K562 (cell line): ENCODE measurements around the gene GVQW3. TPM values are rescaled to one million over a fixed set of nuclear protein-coding genes. Genes with fewer than 3 reads are reported as not detected.
A peak's percentile ranks its signal among the peaks of the same experiment; 100 is the strongest.

ENCODE experiments used
- CBX8 ChIP-seq: fragments of 200-600 bp; sonication (generic); IDR thresholded peaks from 2 replicates; pipeline ENCODE4 v1.6.1; 2012; ENCODE audit warnings: borderline replicate concordance, mixed run types, low read depth, mild to moderate bottlenecking, moderate library complexity, mixed read lengths, low read length, control low read depth, inconsistent platforms; ENCODE audit not compliant: poor library complexity, severe bottlenecking; ENCODE audit errors: extremely low read depth
- ELF1 ChIP-seq: fragments of 200-800 bp; sonication (Bioruptor generic); IDR thresholded peaks from 2 replicates; pipeline ENCODE4 v1.6.1; 2016; ENCODE audit warnings: missing genetic modification characterization, missing compliant biosample characterization
- KDM2B ChIP-seq: fragments of 250-450 bp; sonication (Bioruptor Pico); IDR thresholded peaks from 2 replicates; pipeline ENCODE4 v1.8.0; 2021; ENCODE audit warnings: mild to moderate bottlenecking, moderate library complexity
- KLF10 ChIP-seq: fragments of 250-450 bp; sonication (Bioruptor Pico); IDR thresholded peaks from 2 replicates; pipeline ENCODE4 v1.6.1; 2021; ENCODE audit warnings: matching md5 sums
- MAFF ChIP-seq: IDR thresholded peaks from 2 replicates; pipeline ENCODE4 v1.6.1; 2012; ENCODE audit warnings: low read length, improper control_type of control experiment
- RBM15 ChIP-seq: fragments of 200-400 bp; formaldehyde crosslinking; IDR thresholded peaks from 2 replicates; pipeline ENCODE4 v1.6.1; 2018; ENCODE audit warnings: mild to moderate bottlenecking, low read length, moderate library complexity; ENCODE audit not compliant: insufficient read depth
- RBM25 ChIP-seq: fragments of 200-400 bp; formaldehyde crosslinking; IDR thresholded peaks from 2 replicates; pipeline ENCODE4 v1.6.1; 2018; ENCODE audit warnings: low read length, low read depth, moderate library complexity; ENCODE audit not compliant: severe bottlenecking
- SAP30 ChIP-seq: fragments of 200-600 bp; sonication (generic); IDR thresholded peaks from 2 replicates; pipeline ENCODE4 v1.6.1; 2012; ENCODE audit warnings: borderline replicate concordance, low read depth, mild to moderate bottlenecking, moderate library complexity, low read length, control low read depth, inconsistent platforms; ENCODE audit not compliant: insufficient read depth, poor library complexity, severe bottlenecking
- SRSF9 ChIP-seq: fragments of 200-400 bp; formaldehyde crosslinking; IDR thresholded peaks from 2 replicates; pipeline ENCODE4 v1.6.1; 2017; ENCODE audit warnings: low read depth, low read length, borderline replicate concordance
- ZNF76 ChIP-seq: fragments of 250-450 bp; sonication (Bioruptor Pico); IDR thresholded peaks from 2 replicates; pipeline ENCODE4 v1.4.0; 2020; ENCODE audit warnings: mild to moderate bottlenecking, moderate library complexity, borderline replicate concordance
- polyA plus RNA-seq, 8 experiments: library from polyadenylated mRNA; depleted of rRNA in 4 of 8; stranded (reverse) in 5 of 8; unstranded in 3 of 8; fragments of >200 nt; fragmentation: Nextera tagmentation in 2 of 8; fragmentation: Illumina TruSeq in 1 of 8; extraction: Ambion mirVana in 2 of 8; extraction: Trizol in 1 of 8; gene quantifications; 2 replicates each; pipeline versions ENCODE4 v1.2.1 to v1.2.3, GENCODE V29; 2011 to 2014; ENCODE audit warnings: inconsistent platforms in 1 of 8, missing spikeins in 1 of 8
- total RNA-seq, 7 experiments: library from RNA; depleted of rRNA in 6 of 7; stranded (reverse); fragments of >200 nt in 6 of 7; fragmentation: Illumina TruSeq in 2 of 7; extraction: Trizol in 2 of 7; gene quantifications; 2 replicates each; pipeline versions ENCODE4 v1.2.1 to v1.2.3, GENCODE V29; 2011 to 2021; ENCODE audit warnings: low replicate concordance in 1 of 7
- TF ChIP-seq, protein P1 (sequence below), 2 experiments: fragments of 450-650 bp; formaldehyde crosslinking in 1 of 2; IDR thresholded peaks; 2 replicates each; pipeline versions ENCODE4 v1.4.0 to v1.6.1; 2014 to 2020; ENCODE audit warnings: mild to moderate bottlenecking in 2 of 2, borderline replicate concordance in 1 of 2, low read depth in 1 of 2
- TF ChIP-seq, protein P2 (sequence below): sonication (generic); formaldehyde crosslinking; IDR thresholded peaks from 2 replicates; pipeline ENCODE4 v1.8.0; 2022; ENCODE audit warnings: missing genetic modification reagents, mild to moderate bottlenecking, moderate library complexity, borderline replicate concordance
- TF ChIP-seq, protein P3 (sequence below): fragments of 250-450 bp; sonication (Bioruptor Pico); IDR thresholded peaks from 2 replicates; pipeline ENCODE4 v1.5.0; 2021; ENCODE audit warnings: mild to moderate bottlenecking, moderate library complexity

The GVQW3 gene
- total and polyA plus RNA-seq, 9 of the 15 experiments (the other 6 are each of a cell fraction or from before 2014, with no cell fraction given), result 0.66 to 5.7 (median 2.1) TPM

DNA sequence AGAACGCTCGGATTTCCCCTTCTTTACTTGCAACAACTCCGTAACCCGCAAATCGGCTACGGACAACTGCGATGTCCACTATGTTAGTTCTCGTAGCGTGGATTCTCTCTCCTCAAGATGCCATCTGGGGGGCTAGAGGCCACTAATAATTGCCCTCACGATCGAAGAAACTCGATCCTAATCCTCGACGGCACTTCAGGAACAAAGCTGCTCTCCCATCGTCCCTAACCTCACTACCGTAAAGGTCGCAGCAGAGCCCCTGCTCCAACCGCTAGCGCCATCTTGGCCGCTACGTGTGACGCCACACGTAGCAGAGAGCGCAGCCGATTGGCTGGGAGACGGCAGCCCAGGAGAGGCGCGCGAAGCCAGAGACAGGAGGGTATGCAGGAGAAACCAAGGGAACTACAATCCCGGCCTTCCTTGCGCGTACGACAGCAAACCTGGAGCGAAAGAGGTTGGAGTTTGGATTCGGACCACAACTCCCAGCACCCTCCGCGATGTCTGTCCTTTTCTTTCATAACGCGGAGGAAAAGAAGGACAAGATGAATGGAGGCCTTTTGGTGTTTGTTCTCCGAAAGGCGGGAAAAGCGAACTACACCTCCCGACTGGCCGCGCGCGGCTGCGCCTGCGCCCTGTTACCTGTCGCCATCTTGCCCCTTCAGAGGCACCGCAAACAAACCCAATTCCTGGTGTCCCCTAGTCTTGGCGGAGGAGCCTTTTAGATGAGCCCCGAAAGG, 63.4 kb downstream of the GVQW3 start, which contains the start of gene EMSY (continued):
- TF ChIP-seq CBX8, result no peak
- no peak for TF ChIP-seq MAFF
- TF ChIP-seq, protein P1, sequence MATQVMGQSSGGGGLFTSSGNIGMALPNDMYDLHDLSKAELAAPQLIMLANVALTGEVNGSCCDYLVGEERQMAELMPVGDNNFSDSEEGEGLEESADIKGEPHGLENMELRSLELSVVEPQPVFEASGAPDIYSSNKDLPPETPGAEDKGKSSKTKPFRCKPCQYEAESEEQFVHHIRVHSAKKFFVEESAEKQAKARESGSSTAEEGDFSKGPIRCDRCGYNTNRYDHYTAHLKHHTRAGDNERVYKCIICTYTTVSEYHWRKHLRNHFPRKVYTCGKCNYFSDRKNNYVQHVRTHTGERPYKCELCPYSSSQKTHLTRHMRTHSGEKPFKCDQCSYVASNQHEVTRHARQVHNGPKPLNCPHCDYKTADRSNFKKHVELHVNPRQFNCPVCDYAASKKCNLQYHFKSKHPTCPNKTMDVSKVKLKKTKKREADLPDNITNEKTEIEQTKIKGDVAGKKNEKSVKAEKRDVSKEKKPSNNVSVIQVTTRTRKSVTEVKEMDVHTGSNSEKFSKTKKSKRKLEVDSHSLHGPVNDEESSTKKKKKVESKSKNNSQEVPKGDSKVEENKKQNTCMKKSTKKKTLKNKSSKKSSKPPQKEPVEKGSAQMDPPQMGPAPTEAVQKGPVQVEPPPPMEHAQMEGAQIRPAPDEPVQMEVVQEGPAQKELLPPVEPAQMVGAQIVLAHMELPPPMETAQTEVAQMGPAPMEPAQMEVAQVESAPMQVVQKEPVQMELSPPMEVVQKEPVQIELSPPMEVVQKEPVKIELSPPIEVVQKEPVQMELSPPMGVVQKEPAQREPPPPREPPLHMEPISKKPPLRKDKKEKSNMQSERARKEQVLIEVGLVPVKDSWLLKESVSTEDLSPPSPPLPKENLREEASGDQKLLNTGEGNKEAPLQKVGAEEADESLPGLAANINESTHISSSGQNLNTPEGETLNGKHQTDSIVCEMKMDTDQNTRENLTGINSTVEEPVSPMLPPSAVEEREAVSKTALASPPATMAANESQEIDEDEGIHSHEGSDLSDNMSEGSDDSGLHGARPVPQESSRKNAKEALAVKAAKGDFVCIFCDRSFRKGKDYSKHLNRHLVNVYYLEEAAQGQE (IDR thresholded peaks at IDR 0.05; ENCODE audit: borderline replicate concordance), result no peak
- TF ChIP-seq, protein P1 (CRISPR knock-in tag; IDR thresholded peaks at IDR 0.05; ENCODE audit: low read depth), result no peak
- TF ChIP-seq KDM2B (CRISPR knock-in tag), result no peak
- no peak for TF ChIP-seq KLF10 (CRISPR knock-in tag)
- TF ChIP-seq SAP30, result no peak
- TF ChIP-seq ZNF76 (CRISPR knock-in tag), result no peak
- TF ChIP-seq, protein P2, sequence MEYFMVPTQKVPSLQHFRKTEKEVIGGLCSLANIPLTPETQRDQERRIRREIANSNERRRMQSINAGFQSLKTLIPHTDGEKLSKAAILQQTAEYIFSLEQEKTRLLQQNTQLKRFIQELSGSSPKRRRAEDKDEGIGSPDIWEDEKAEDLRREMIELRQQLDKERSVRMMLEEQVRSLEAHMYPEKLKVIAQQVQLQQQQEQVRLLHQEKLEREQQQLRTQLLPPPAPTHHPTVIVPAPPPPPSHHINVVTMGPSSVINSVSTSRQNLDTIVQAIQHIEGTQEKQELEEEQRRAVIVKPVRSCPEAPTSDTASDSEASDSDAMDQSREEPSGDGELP (CRISPR knock-in tag), result 0 out of 2 replicates have a peak, but pooled peaks have one; percentile 57
- no peak for TF ChIP-seq SRSF9
- TF ChIP-seq RBM25, result no peak
- TF ChIP-seq ELF1 (tag), result no peak
- TF ChIP-seq, protein P3, sequence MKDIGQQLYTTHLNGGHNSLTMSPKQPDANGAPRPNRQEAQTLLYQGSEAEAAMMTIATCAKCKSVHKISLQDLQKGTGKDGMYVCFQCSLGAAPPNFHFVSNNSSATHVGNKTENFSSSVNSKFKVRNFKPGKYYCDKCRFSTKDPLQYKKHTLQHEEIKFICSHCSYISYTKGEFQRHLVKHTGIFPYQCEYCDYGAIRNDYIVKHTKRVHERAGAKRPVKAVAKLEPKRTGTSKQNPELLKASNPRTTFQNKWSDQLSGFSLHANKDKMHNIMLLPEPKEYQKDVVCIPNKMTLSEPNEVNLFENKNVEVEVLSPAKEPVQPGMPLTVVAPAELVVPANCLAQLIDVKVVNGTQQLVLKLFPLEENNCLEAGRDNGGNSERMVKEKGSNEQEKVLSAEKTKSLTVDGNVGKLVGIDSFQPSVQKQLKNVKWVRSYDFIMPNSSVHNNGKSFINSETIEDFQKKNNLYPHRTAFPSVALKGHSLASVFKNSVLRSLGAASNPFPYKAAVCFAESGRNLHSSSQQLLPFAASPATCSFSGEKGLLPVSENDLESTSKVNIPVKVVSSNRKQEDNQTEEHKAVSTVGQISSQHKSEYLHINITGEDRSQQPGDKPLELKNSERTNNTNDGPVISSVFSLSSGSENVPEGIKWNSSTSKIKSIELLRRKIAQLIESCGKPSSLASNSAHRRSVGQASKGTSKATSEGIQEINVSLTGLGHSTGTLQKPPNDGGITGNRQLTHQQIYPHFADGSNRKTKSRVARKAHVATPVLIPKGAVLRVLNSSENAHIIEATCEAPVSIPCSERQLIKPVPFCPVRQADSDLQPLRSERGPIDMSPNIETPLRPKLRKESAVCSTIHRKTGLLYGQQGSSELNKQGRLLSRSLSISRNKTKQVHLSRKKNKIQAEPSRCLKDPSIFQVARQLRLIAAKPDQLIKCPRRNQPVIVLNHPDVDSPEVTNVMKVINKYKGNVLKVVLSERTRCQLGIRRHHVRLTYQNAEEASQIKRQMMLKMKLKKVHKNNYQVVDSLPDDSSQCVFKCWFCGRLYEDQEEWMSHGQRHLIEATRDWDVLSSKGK (CRISPR knock-in tag), result no peak
- no peak for TF ChIP-seq RBM15
